ENCODE measurements around the gene COL8A1.

COL8A1 gene

GRCh38 chr3:99637368-99638111, 854 bp upstream of the COL8A1 start:
- DNase-seq (ENCODE audit: low read depth): no peak
- H3K4me3 ChIP-seq (ENCODE audit: control insufficient read depth, low read depth, low read length): peak overlapping the region; percentile 63
- TF ChIP-seq CTCF (IDR thresholded peaks at IDR 0.05; ENCODE audit: control insufficient read depth, insufficient read depth, low read depth, low read length, missing control alignments): no peak

- no peak for DNase-seq (ENCODE audit: low read depth)
- no peak for TF ChIP-seq CTCF (IDR thresholded peaks at IDR 0.05; ENCODE audit: control insufficient read depth, insufficient read depth, low read depth, low read length, missing control alignments)
- H3K4me3 ChIP-seq (ENCODE audit: control insufficient read depth, low read depth, low read length): peak overlapping the region; percentile 63
Measured at GRCh38 chr3:99639579-99639978, 1.2 kb downstream of the COL8A1 start.

GRCh38 chr3:99640214-99640851, 1.9 kb downstream of the COL8A1 start:
- TF ChIP-seq CTCF (IDR thresholded peaks at IDR 0.05; ENCODE audit: control insufficient read depth, insufficient read depth, low read depth, low read length, missing control alignments): no peak
- H3K4me3 ChIP-seq (ENCODE audit: control insufficient read depth, low read depth, low read length): peak overlapping the region; percentile 63

GRCh38 chr3:99641480-99641879, 3.1 kb downstream of the COL8A1 start:
- H3K4me3 ChIP-seq (ENCODE audit: control insufficient read depth, low read depth, low read length): peak overlapping the region; percentile 63
- no peak for TF ChIP-seq CTCF (IDR thresholded peaks at IDR 0.05; ENCODE audit: control insufficient read depth, insufficient read depth, low read depth, low read length, missing control alignments)
- no peak for DNase-seq (ENCODE audit: low read depth)

More at GRCh38 chr3:99640214-99640851, 1.9 kb downstream of the COL8A1 start:
- no peak for DNase-seq (ENCODE audit: low read depth)

- H3K4me3 ChIP-seq (ENCODE audit: control insufficient read depth, low read depth, low read length): peak overlapping the region; percentile 63
- DNase-seq (ENCODE audit: low read depth): no peak
- no peak for TF ChIP-seq CTCF (IDR thresholded peaks at IDR 0.05; ENCODE audit: control insufficient read depth, insufficient read depth, low read depth, low read length, missing control alignments)
Measured at GRCh38 chr3:99641982-99642381, 3.6 kb downstream of the COL8A1 start.

- no peak overlapping the region; the same call in 1 of the 2 replicates for H3K4me3 ChIP-seq (ENCODE audit: control insufficient read depth, low read depth, low read length)
- no peak for DNase-seq (ENCODE audit: low read depth)
- no peak for TF ChIP-seq CTCF (IDR thresholded peaks at IDR 0.05; ENCODE audit: control insufficient read depth, insufficient read depth, low read depth, low read length, missing control alignments)
Measured at GRCh38 chr3:99644017-99644416, 5.6 kb downstream of the COL8A1 start.
